HEK293 (cell line): ENCODE measurements around the gene TEDC2.

Experiments used
- CTCF ChIA-PET: fragments of 350-600 bp; formaldehyde crosslinking; extraction: SDS; loops from one replicate; lab custom pipeline; 2021; ENCODE audit warnings: antibody characterized with exemption; lab: Yijun Ruan, JAX
- POLR2A ChIA-PET: fragments of 300-600 bp; formaldehyde crosslinking; extraction: SDS; loops from one replicate; lab custom pipeline; 2020; ENCODE audit warnings: antibody characterized with exemption, inconsistent platforms; lab: Yijun Ruan, JAX
- H3K27ac ChIP-seq: fragments of 200-500 bp; sonication (Bioruptor generic); 2 replicates; pipeline ENCODE4 v1.5.1; 2014; ENCODE audit warnings: low read depth, low read length, control low read depth, inconsistent platforms; ENCODE audit errors: extremely low read depth
- H3K36me3 ChIP-seq, 2 experiments: fragments of 200-500 bp in 1 of 2; sonication (Bioruptor generic) in 1 of 2; 1 replicate in 1 of 2; 2 replicates in 1 of 2; pipeline ENCODE4 v1.5.1; 2014 to 2017; ENCODE audit warnings: inconsistent platforms in 2 of 2, low read length in 2 of 2; ENCODE audit not compliant: control insufficient read depth in 2 of 2, insufficient read depth in 1 of 2
- H3K4me1 ChIP-seq: fragments of 200-500 bp; sonication (Bioruptor generic); 2 replicates; pipeline ENCODE4 v1.5.1; 2014; ENCODE audit warnings: mild to moderate bottlenecking, low read length, inconsistent platforms; ENCODE audit not compliant: control insufficient read depth, insufficient read depth
- H3K4me3 ChIP-seq: 2 replicates; pipeline ENCODE4 v1.5.1; 2011; ENCODE audit warnings: low read depth, mild to moderate bottlenecking, control low read depth, low read length, moderate library complexity
- H3K9me3 ChIP-seq: fragments of 200-500 bp; sonication (Bioruptor generic); 2 replicates; pipeline ENCODE4 v1.5.1; 2014; ENCODE audit warnings: low read depth, low read length, inconsistent platforms; ENCODE audit not compliant: control insufficient read depth, insufficient read depth
- AEBP2 ChIP-seq: fragments of 450-650 bp; formaldehyde crosslinking; IDR thresholded peaks from 2 replicates; pipeline ENCODE4 v1.5.1; 2016; ENCODE audit warnings: missing biosample characterization, missing genetic modification characterization, borderline replicate concordance
- FEZF1 ChIP-seq: fragments of 450-650 bp; formaldehyde crosslinking; IDR thresholded peaks from 2 replicates; pipeline ENCODE4 v1.5.1; 2016; ENCODE audit warnings: missing biosample characterization, missing genetic modification characterization
- KLF10 ChIP-seq: fragments of 450-650 bp; IDR thresholded peaks from 2 replicates; pipeline ENCODE4 v1.5.1; 2018; ENCODE audit warnings: missing biosample characterization, mild to moderate bottlenecking, missing genetic modification characterization
- OSR2 ChIP-seq: fragments of 450-650 bp; formaldehyde crosslinking; IDR thresholded peaks from 2 replicates; pipeline ENCODE4 v1.5.1; 2016; ENCODE audit warnings: missing biosample characterization, missing genetic modification characterization
- PRDM2 ChIP-seq: fragments of 450-650 bp; formaldehyde crosslinking; IDR thresholded peaks from 2 replicates; pipeline ENCODE4 v1.5.1; 2016; ENCODE audit warnings: missing biosample characterization, missing genetic modification characterization, borderline replicate concordance
- TSHZ1 ChIP-seq: fragments of 450-650 bp; formaldehyde crosslinking; IDR thresholded peaks from 2 replicates; pipeline ENCODE4 v1.5.1; 2016; ENCODE audit warnings: missing biosample characterization, missing genetic modification characterization, borderline replicate concordance
- ZBTB48 ChIP-seq: fragments of 450-650 bp; formaldehyde crosslinking; IDR thresholded peaks from 2 replicates; pipeline ENCODE4 v1.5.1; 2016; ENCODE audit warnings: missing biosample characterization, missing genetic modification characterization
- ZBTB7A ChIP-seq: fragments of 450-650 bp; formaldehyde crosslinking; IDR thresholded peaks from 2 replicates; pipeline ENCODE4 v1.5.1; 2016; ENCODE audit warnings: low read depth, missing biosample characterization, missing genetic modification characterization
- ZNF2 ChIP-seq: fragments of 450-650 bp; formaldehyde crosslinking; IDR thresholded peaks from 2 replicates; pipeline ENCODE4 v1.5.1; 2016; ENCODE audit warnings: missing biosample characterization, missing genetic modification characterization
- ZNF341 ChIP-seq: fragments of 450-650 bp; formaldehyde crosslinking; IDR thresholded peaks from 2 replicates; pipeline ENCODE4; 2016; ENCODE audit warnings: low read depth, missing biosample characterization, missing genetic modification characterization
- ZNF366 ChIP-seq: fragments of 450-650 bp; formaldehyde crosslinking; conservative IDR thresholded peaks from 2 replicates; pipeline ENCODE4 v1.5.1; 2016; ENCODE audit warnings: missing biosample characterization, missing genetic modification characterization
- ZNF600 ChIP-seq: fragments of 450-650 bp; formaldehyde crosslinking; IDR thresholded peaks from 2 replicates; pipeline ENCODE4 v1.5.1; 2016; ENCODE audit warnings: missing biosample characterization, missing genetic modification characterization
- TF ChIP-seq, protein P1 (sequence below): fragments of 450-650 bp; formaldehyde crosslinking; IDR thresholded peaks from 2 replicates; pipeline ENCODE4 v1.5.1; 2016; ENCODE audit warnings: missing biosample characterization, missing genetic modification characterization
- TF ChIP-seq, protein P2 (sequence below): fragments of 450-650 bp; formaldehyde crosslinking; optimal IDR thresholded peaks from 2 replicates; pipeline ENCODE3; 2016; ENCODE audit warnings: missing biosample characterization, mild to moderate bottlenecking, missing genetic modification characterization

Gene TEDC2

DNA sequence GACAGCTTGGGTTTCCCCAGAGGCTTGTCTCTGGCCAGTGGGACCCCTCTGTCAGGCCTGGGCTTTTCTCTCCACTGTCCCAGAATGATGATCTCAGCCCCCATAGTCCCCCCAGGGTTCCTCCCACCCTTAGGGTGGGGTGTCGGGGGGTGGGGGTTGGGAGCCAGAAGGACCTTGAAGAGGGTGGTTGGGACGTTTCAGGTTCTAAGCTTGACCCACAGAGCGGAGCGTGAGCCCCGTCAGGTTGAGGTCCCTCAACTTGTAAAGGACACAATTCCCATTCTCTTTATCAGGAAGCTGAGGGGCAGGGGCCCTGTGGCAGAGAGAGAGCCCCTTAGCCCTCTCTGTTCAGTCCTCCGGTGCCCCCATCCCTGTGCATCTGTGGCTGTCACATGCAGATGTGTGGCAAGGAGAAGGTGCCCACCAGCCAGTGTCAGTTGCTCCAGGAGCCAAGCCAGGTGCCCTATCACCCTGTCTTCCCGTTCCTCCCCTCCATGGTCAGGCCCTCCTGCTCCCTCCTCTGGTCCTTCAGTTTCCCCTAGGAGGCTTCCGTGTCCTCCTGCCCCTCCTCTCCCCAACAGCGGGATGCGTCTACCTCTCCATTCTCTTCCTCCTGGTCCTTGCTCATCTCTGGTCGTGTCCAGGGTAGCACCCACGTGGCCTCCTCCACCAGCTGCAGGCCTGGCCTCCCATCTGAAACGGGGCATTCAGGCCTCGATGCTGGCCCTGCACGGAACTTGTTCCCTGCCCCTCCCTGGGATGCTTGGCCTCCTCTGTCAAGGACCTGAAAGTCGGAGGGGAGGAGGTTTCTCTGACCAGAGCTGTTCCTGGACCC is 9.7 kb downstream of the TEDC2 start (continued):
- TF ChIP-seq ZNF600 (peak; percentile 88), ZNF2 (peak; percentile 21; the same call in 1 of the 2 replicates), ZNF366 (tag by site-specific recombination) (peak; percentile 69), ZNF341 (tag by site-specific recombination) (peak; percentile 67), KLF10 (no peak), OSR2 (tag by site-specific recombination) (peak; percentile 50; the same call in 1 of the 2 replicates), ZBTB48 (tag by site-specific recombination) (peak; percentile 13; the same call in 1 of the 2 replicates), PRDM2 (tag by site-specific recombination) (0 out of 2 replicates have a peak, but pooled peaks have one; percentile 36)
- TF ChIP-seq, protein P1, sequence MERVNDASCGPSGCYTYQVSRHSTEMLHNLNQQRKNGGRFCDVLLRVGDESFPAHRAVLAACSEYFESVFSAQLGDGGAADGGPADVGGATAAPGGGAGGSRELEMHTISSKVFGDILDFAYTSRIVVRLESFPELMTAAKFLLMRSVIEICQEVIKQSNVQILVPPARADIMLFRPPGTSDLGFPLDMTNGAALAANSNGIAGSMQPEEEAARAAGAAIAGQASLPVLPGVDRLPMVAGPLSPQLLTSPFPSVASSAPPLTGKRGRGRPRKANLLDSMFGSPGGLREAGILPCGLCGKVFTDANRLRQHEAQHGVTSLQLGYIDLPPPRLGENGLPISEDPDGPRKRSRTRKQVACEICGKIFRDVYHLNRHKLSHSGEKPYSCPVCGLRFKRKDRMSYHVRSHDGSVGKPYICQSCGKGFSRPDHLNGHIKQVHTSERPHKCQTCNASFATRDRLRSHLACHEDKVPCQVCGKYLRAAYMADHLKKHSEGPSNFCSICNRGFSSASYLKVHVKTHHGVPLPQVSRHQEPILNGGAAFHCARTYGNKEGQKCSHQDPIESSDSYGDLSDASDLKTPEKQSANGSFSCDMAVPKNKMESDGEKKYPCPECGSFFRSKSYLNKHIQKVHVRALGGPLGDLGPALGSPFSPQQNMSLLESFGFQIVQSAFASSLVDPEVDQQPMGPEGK (tag by site-specific recombination) = peak; percentile 33; the same call in 1 of the 2 replicates
- TF ChIP-seq, all 188 proteins: peak for 18

- Histone ChIP-seq H3K4me1 (peaks cover 27% of the 10 kb centered on the region), H3K9me3 (no peaks in the 10 kb centered on the region), H3K27ac (peak overlapping the region; percentile 43; the same call in 1 of the 2 replicates), H3K4me3 (no peak overlapping the region), H3K36me3 (no peaks in the 10 kb centered on the region)
- ChIA-PET POLR2A (interaction anchor here (1.1 to 3.2 kb wide), 4 partner anchors 11 to 219 kb away, joined by 3 to 34 read pairs (median 4); partner anchors contain the start of genes ECI1 and TEDC2), CTCF (interaction anchor here (1.2 to 2.5 kb wide), 2 partner anchors 31 to 40 kb away, joined by 4 to 8 read pairs; no protein-coding TSS in a partner anchor)
- TF ChIP-seq ZBTB7A = no peak
- no peak for TF ChIP-seq TSHZ1 (tag by site-specific recombination)
- TF ChIP-seq ZNF341 (tag by site-specific recombination) = 0 out of 2 replicates have a peak, but pooled peaks have one; percentile 2
- no peak for TF ChIP-seq AEBP2 (tag by site-specific recombination)
- TF ChIP-seq, protein P2, sequence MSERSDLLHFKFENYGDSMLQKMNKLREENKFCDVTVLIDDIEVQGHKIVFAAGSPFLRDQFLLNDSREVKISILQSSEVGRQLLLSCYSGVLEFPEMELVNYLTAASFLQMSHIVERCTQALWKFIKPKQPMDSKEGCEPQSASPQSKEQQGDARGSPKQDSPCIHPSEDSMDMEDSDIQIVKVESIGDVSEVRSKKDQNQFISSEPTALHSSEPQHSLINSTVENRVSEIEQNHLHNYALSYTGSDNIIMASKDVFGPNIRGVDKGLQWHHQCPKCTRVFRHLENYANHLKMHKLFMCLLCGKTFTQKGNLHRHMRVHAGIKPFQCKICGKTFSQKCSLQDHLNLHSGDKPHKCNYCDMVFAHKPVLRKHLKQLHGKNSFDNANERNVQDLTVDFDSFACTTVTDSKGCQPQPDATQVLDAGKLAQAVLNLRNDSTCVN (tag by site-specific recombination) = no peak
- no peak for TF ChIP-seq FEZF1 (tag by site-specific recombination)
- TF ChIP-seq, protein P1 (tag by site-specific recombination) = no peak
These were observed 10.3 kb downstream of the TEDC2 start for GRCh38 chr16:2470234-2470601.
